Subcutaneous abdominal adipose tissue (tissue), 5 donors: Measurements from ENCODE around the gene ATRN.

Experiments used
- H3K27ac ChIP-seq: one replicate; pipeline ENCODE4 v1.7.0; 2013; ENCODE audit warnings: low read depth, mild to moderate bottlenecking, inconsistent platforms, low read length, moderate library complexity
- H3K27me3 ChIP-seq, 5 donors: one replicate each; pipeline ENCODE4 v1.7.0; 2013; ENCODE audit warnings: low read length in 5 of 5, inconsistent platforms in 1 of 5; ENCODE audit not compliant: control insufficient read depth in 5 of 5, insufficient read depth in 4 of 5
- H3K36me3 ChIP-seq, 5 donors: one replicate each; pipeline ENCODE4 v1.7.0; 2013; ENCODE audit warnings: low read length in 5 of 5; ENCODE audit not compliant: control insufficient read depth in 5 of 5, insufficient read depth in 5 of 5
- H3K4me1 ChIP-seq, 5 donors: one replicate each; pipeline ENCODE4 v1.7.0; 2013; ENCODE audit warnings: low read length in 5 of 5, mild to moderate bottlenecking in 3 of 5, moderate library complexity in 1 of 5; ENCODE audit not compliant: control insufficient read depth in 5 of 5, insufficient read depth in 5 of 5
- H3K4me3 ChIP-seq, 5 donors: one replicate each; pipeline ENCODE4 v1.7.0; 2013; ENCODE audit warnings: low read length in 5 of 5, low read depth in 1 of 5
- H3K9ac ChIP-seq, 5 donors: one replicate each; pipeline ENCODE4 v1.7.0; 2013; ENCODE audit warnings: low read length in 5 of 5, mild to moderate bottlenecking in 4 of 5, moderate library complexity in 3 of 5
- H3K9me3 ChIP-seq, 5 donors: one replicate each; pipeline ENCODE4 v1.7.0; 2013; ENCODE audit warnings: low read length in 5 of 5; ENCODE audit not compliant: control insufficient read depth in 5 of 5
- donor health status: healthy.
- donor health status: healthy.
- donor health status: healthy.
- donor health status: healthy.
- donor health status: healthy.

Gene ATRN

DNA sequence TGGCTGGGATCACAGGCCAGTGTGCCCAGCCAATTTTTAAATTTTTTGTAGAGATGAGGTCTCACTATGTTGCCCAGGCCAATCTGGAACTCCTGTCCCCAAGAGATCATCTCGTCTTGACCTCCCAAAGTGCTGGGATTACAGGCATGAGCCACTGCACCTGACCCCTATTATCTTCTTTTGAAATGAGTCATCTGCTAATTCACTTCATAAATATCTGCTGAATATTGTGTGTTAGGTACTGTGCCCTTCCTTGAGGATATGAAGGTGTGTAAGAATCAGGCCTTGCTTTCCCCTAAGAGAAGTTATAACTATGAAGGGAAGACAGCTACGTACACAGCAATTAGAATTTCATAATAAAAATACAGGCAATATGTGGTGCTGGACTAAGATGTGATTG lies 8.2 kb downstream of the ATRN start:
- Histone ChIP-seq H3K36me3 (peaks cover 0 to 5% (median 0%) of the 10 kb centered on the region in 5 donors), H3K4me1 (peaks cover 0 to 14% (median 11%) of the 10 kb centered on the region in 5 donors), H3K27ac (no peak overlapping the region), H3K4me3 (no peak overlapping the region), H3K9ac (no peak overlapping the region), H3K9me3 (no peaks in the 10 kb centered on the region), H3K27me3 (no peaks in the 10 kb centered on the region)

DNA sequence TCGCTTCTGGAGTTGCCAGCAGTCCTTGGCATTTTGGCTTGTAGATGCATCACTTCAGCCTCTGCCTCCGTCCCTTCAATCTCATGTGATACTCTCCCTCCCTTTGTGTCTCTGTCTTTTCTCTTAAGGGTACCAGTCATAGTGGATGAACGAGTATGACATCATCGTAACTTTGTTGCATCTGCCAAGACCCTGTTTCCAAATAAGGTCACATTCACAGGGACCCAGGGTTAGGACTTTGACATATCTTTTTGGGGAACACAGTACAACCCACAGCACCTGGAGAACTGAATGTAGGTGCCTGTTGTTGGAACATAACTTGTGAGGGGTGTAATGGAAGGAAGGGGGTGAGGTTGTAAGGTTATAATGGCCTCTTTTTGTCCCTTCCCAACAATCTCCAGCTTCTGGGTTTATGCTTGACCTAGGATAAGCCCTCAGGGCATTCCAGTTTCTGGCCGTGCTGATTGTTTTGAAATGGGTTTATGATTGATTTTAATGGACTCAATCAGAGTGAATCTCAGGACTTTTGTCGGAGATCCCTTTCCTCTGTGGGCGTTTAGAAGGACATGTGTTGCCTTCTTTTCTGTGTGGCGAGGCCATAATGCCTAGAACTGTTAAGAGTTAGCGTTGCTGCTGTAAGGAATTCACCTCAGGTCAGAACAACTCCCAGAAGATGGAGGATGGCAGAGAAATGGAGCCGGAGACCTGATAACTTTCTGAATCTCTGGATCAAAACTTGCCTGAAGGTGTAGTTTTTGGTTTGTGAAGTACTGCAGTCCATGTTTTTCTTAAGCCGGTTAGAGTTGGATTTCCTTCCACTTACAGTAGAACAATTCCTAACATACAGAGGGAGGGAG lies 9.2 kb downstream of the ATRN start:
- Histone ChIP-seq H3K9ac (peak overlapping the region in 1 of 5 donors; percentile 35), H3K27ac (no peak overlapping the region), H3K36me3 (peaks cover 0 to 5% (median 0%) of the 10 kb centered on the region in 5 donors), H3K27me3 (no peaks in the 10 kb centered on the region), H3K4me3 (no peak overlapping the region), H3K9me3 (no peaks in the 10 kb centered on the region), H3K4me1 (peaks cover 0 to 11% (median 8%) of the 10 kb centered on the region in 5 donors)

DNA sequence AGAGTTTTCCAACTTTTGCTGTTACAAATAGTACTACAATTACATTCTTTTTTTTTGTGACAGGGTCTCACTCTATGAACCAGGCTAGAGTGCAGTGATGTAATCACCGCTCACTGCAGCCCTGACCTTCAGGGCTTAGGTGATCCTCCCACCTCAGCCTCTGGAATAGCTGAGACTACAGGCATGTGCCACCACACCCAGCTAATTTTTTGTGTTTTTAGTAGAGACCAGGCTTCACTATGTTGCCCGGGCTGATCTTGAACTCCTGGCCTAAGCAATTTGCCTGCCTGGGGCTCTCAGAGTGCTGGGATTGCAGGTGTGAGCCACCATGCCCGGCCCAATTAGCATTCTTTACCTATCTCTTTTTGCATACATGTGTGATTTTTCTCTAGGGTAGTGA lies 12.5 kb downstream of the ATRN start:
- H3K4me3 ChIP-seq: no peak overlapping the region
- peaks cover 0 to 5% (median 0%) of the 10 kb centered on the region in 5 donors for H3K36me3 ChIP-seq
- no peak overlapping the region for H3K27ac ChIP-seq
- H3K4me1 ChIP-seq: peaks cover 0 to 11% (median 4%) of the 10 kb centered on the region in 5 donors
- H3K27me3 ChIP-seq: no peaks in the 10 kb centered on the region
- H3K9ac ChIP-seq: no peak overlapping the region
- peaks cover 0 to 7% (median 0%) of the 10 kb centered on the region in 5 donors for H3K9me3 ChIP-seq

DNA sequence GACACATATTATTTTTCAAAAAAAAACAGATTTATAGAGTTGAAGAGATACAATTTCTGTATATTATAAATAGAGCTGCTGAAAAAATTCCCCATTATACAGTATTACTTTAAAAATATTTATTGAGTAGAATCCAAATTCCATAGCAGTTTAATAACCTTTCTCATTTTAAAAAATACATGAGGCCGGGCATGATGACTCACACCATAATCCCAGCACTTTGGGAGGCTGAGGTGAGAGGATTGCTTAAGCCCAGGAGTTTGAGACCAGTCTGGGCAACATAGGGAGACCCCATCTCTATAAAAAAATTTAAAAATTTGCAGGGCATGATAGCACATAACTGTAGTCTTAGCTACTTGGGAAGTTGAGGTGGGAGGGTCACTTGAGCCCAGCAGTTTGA lies 13.0 kb downstream of the ATRN start:
- Histone ChIP-seq H3K9ac (no peak overlapping the region), H3K4me1 (peaks cover 0 to 11% (median 4%) of the 10 kb centered on the region in 5 donors), H3K36me3 (peaks cover 0 to 5% (median 0%) of the 10 kb centered on the region in 5 donors), H3K9me3 (peaks cover 0 to 7% (median 0%) of the 10 kb centered on the region in 5 donors), H3K4me3 (no peak overlapping the region), H3K27me3 (no peaks in the 10 kb centered on the region), H3K27ac (no peak overlapping the region)

DNA sequence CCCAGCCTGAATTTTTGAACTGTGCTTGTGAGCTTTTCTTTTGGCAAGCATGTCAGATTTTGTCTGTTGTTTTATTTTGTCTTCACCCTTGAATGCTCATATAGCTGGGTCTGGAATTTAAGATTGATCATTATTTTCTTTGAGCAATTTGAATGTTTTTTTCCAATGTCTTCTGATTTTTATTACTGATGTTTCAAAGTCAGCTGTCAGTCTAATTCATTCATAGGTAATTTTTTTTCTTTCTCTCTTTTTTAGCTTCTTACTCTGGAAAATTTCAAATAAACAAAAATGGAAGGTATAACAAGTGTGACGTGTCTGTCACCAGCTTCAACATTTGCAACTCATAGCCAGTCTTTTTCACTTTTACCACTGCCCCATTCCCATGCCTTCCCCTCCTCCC lies 15.1 kb downstream of the ATRN start:
- no peak overlapping the region for H3K4me3 ChIP-seq
- no peak overlapping the region for H3K9ac ChIP-seq
- H3K27ac ChIP-seq: no peak overlapping the region
- H3K9me3 ChIP-seq: peaks cover 0 to 7% (median 0%) of the 10 kb centered on the region in 5 donors
- peaks cover 0 to 11% (median 4%) of the 10 kb centered on the region in 5 donors for H3K4me1 ChIP-seq
- H3K36me3 ChIP-seq: peaks cover 0 to 6% (median 5%) of the 10 kb centered on the region in 5 donors
- H3K27me3 ChIP-seq: no peaks in the 10 kb centered on the region

DNA sequence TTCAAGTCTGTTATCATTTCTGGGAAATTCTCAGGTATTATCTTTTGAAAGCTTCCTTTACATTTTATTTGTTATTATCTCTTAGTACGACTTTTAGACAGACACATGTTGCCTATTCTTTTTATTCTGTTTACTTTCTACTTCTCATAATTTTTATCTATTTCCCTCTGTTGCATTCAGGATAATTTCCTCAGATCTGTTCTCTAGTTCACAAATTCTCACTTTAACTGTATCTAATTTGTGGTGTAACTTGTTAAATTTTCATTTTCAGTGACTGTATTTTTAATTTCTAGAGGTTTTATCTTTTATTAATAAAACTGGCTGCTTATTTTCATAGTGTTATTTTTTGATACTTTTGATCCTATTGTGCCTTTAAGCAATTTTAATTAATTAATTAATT lies 16.0 kb downstream of the ATRN start:
- Histone ChIP-seq H3K4me1 (peaks cover 0 to 8% (median 4%) of the 10 kb centered on the region in 5 donors), H3K9me3 (peaks cover 0 to 7% (median 0%) of the 10 kb centered on the region in 5 donors), H3K27me3 (no peaks in the 10 kb centered on the region), H3K36me3 (peaks cover 0 to 6% (median 5%) of the 10 kb centered on the region in 5 donors), H3K4me3 (no peak overlapping the region), H3K9ac (no peak overlapping the region), H3K27ac (no peak overlapping the region)

DNA sequence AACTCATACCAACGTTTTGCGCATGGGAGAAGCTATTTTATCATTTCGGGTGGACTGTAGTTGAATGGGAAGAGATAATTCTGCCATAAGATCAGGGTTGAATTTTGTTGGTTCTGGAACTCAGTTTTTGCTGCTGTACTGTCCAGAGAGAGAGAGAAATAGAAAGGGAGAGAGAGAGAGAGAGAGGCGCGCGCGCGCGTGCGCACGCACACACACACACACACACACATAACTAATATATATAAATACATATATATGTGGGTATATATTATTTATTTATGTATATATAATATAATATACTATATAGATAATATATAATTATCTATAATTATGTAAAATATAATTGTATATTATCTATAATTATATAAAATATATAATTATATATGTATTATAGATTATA lies 21.9 kb downstream of the ATRN start:
- no peak overlapping the region for H3K27ac ChIP-seq
- no peak overlapping the region for H3K4me3 ChIP-seq
- no peaks in the 10 kb centered on the region for H3K27me3 ChIP-seq
- peaks cover 0 to 14% (median 5%) of the 10 kb centered on the region in 5 donors for H3K4me1 ChIP-seq
- H3K36me3 ChIP-seq: peaks cover 0 to 6% (median 5%) of the 10 kb centered on the region in 5 donors
- H3K9ac ChIP-seq: no peak overlapping the region
- peaks cover 0 to 6% (median 0%) of the 10 kb centered on the region in 5 donors for H3K9me3 ChIP-seq

DNA sequence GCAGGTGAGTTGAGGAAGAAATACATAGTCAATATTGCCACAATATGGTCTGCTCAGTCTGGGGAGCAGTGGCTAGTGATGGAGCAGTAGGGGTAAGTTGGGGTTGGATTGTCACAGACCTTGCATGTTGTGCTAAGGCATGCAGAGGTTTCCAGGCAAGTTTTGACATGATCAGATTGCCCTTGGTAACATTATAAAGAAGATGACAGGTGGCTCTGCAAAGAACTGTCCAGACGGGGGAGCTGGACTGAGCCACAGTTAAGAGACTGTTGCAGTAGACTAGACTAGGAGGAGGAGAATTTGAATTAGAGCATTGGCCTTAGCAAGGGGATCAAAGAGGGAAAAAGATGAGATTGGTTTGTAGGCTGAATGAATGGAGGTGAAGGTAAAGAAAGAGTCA lies 23.4 kb downstream of the ATRN start:
- Histone ChIP-seq H3K4me3 (no peak overlapping the region), H3K4me1 (peaks cover 0 to 14% (median 5%) of the 10 kb centered on the region in 5 donors), H3K27me3 (no peaks in the 10 kb centered on the region), H3K9ac (no peak overlapping the region), H3K9me3 (peaks cover 0 to 6% (median 0%) of the 10 kb centered on the region in 5 donors), H3K27ac (no peak overlapping the region), H3K36me3 (peaks cover 0 to 6% (median 5%) of the 10 kb centered on the region in 5 donors)

DNA sequence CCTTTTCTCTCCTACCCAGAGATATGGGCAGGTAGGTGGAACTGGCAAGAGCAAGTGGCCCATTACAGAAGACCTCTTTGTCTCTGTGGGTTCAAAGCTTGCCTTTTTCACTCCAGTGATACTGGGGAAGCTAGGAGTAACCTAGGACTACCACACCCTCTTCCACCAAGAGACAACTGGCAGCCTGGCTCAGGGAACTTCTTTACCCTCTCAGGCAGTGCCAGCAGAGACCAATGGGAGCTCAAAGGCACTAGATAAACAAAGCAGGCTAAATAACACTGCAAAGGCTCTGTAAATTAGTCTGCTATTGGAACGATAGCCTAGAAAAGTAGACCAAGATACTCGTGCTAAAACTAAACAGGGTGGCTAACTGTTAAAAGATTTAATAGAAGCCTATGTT lies 32.1 kb downstream of the ATRN start:
- H3K27me3 ChIP-seq: no peaks in the 10 kb centered on the region
- H3K4me1 ChIP-seq: peaks cover 0 to 3% (median 0%) of the 10 kb centered on the region in 5 donors
- no peaks in the 10 kb centered on the region for H3K9me3 ChIP-seq
- H3K9ac ChIP-seq: no peak overlapping the region
- no peak overlapping the region for H3K27ac ChIP-seq
- no peaks in the 10 kb centered on the region for H3K36me3 ChIP-seq
- H3K4me3 ChIP-seq: no peak overlapping the region

DNA sequence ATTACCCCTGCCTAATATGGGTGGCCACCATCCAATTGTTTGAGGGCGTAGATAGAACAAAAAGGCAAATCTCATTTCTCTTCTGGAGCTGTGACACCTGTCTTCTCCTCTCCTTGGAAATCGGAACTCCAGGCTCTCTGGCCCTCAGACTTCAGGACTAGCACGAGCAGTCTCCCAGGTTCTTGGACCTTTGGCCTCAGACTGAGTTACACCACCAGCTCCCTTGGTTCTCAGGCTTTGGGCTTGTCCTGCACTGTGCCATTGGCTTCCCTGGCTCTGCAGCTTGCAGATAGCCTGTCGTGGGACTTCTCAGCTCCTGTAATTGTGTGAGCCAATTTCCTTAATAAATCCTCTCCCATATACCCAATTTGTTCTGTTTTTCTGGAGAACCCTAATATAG lies 34.3 kb downstream of the ATRN start:
- Histone ChIP-seq H3K36me3 (no peaks in the 10 kb centered on the region), H3K9ac (no peak overlapping the region), H3K4me3 (no peak overlapping the region), H3K27ac (no peak overlapping the region), H3K9me3 (no peaks in the 10 kb centered on the region), H3K4me1 (peaks cover 0 to 3% (median 0%) of the 10 kb centered on the region in 5 donors), H3K27me3 (no peaks in the 10 kb centered on the region)
